Cardiac fibroblast (primary cell): ENCODE data around the gene CACNA2D3.

Experiments
- DNase-seq, 2 donors: peaks; one replicate each; pipeline versions ENCODE4 v3.0.0 to v3.0.0-alpha.2; 2010; ENCODE audit warnings: low read depth in 2 of 2
- H3K4me3 ChIP-seq, 2 donors: replicated peaks in 1 of 2; 1 replicate in 1 of 2; 2 replicates in 1 of 2; pipeline ENCODE4 v1.5.1; 2011; ENCODE audit warnings: low read depth in 2 of 2, low read length in 2 of 2, mild to moderate bottlenecking in 2 of 2, moderate library complexity in 1 of 2
- CTCF ChIP-seq: IDR thresholded peaks from one replicate; pipeline ENCODE4 v1.5.1; 2011; ENCODE audit warnings: low read depth, mild to moderate bottlenecking, low read length, inconsistent platforms

Gene CACNA2D3

GRCh38 chr3:54663501-54664011 is 541.2 kb downstream of the CACNA2D3 start:
- TF ChIP-seq CTCF: no peak
- no peak overlapping the region for H3K4me3 ChIP-seq
- no peak for DNase-seq

GRCh38 chr3:54665016-54665600 is 542.8 kb downstream of the CACNA2D3 start:
- H3K4me3 ChIP-seq: no peak overlapping the region
- no peak for TF ChIP-seq CTCF
- no peak for DNase-seq

- TF ChIP-seq CTCF: no peak
- DNase-seq: no peak
- H3K4me3 ChIP-seq: no peak overlapping the region
Measured at GRCh38 chr3:54668236-54668635, 545.9 kb downstream of the CACNA2D3 start.

GRCh38 chr3:54670201-54671000 is 548.0 kb downstream of the CACNA2D3 start:
- no peak for DNase-seq
- TF ChIP-seq CTCF: no peak
- H3K4me3 ChIP-seq: no peak overlapping the region

GRCh38 chr3:54671511-54671910 is 549.2 kb downstream of the CACNA2D3 start:
- no peak for DNase-seq
- no peak overlapping the region for H3K4me3 ChIP-seq
- no peak for TF ChIP-seq CTCF

- no peak for TF ChIP-seq CTCF
- H3K4me3 ChIP-seq: no peak overlapping the region
- no peak for DNase-seq
Measured at GRCh38 chr3:54676087-54676486, 553.7 kb downstream of the CACNA2D3 start.
